SK-N-MC (cell line): ENCODE measurements around the gene PRKG1.

ENCODE experiments used
- EZH2 ChIP-seq: fragments of 200-600 bp; sonication (generic); IDR thresholded peaks from one replicate; pipeline ENCODE4 v1.6.1; 2017; ENCODE audit warnings: antibody characterized with exemption
- FOXP2 ChIP-seq: optimal IDR thresholded peaks from 2 replicates; pipeline ENCODE3; 2011; ENCODE audit warnings: mild to moderate bottlenecking, moderate library complexity; ENCODE audit not compliant: insufficient read depth; ENCODE audit errors: extremely low read length, control extremely low read depth
- POLR2AphosphoS5 ChIP-seq: IDR thresholded peaks from 2 replicates; pipeline ENCODE4 v1.6.1; 2012; ENCODE audit warnings: mild to moderate bottlenecking, low read depth, low read length, borderline replicate concordance

- TF ChIP-seq POLR2AphosphoS5 (no peak), EZH2 (no peak), FOXP2 (no peak)
Observed at GRCh38 chr10:52191049-52191448, 1116.8 kb downstream of the PRKG1 start.
